Stimulated activated CD4-positive, alpha-beta T cell treated with anti-CD3 and anti-CD28 coated beads, Interleukin-4, amount 100 ng/mL, for 1 hour (primary cell): Measurements from ENCODE around the gene C1orf174.

Experiments used
- DNase-seq: peaks from one replicate; pipeline ENCODE4 v3.0.0-alpha.2; 2020

The C1orf174 gene

GRCh38 chr1:3864884-3865283 is 35.2 kb downstream of the C1orf174 start:
- DNase-seq, result no peak

DNA sequence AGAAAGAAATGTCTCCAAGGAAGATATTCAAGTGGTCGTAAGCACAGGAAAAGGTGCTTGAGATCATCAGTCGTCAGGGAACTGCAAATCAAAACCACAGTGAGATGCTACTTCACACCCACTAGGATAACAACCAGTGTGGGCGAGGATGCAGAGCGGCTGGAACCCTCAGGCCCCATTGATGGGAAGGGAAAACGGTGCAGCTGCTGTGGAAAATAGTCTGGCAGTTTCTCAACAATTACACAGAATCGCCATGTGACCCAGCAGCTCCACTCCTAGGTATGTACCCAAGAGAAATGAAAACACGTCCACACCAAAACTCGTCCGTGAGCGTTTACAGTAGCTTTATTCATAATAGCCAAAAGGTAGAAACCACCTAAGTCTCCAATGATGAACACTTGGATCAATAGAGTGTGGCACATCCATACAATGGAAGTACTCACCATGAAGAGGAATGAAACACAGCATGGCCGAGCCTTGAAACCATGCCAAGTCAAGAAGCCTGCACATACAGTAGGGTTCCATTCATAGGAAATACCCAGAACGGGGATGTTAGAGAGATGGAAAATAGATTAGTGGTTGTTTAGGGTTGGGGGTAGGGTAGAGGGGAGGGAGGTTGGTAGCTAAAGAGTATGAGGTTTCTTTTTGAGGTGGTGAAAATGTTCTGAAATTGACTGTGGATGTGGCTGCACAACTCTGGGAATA is 36.7 kb downstream of the C1orf174 start:
- no peak for DNase-seq

GRCh38 chr1:3858231-3858981 is 41.7 kb downstream of the C1orf174 start:
- no peak for DNase-seq

GRCh38 chr1:3857791-3858129 is 42.3 kb downstream of the C1orf174 start:
- DNase-seq, result no peak

DNA sequence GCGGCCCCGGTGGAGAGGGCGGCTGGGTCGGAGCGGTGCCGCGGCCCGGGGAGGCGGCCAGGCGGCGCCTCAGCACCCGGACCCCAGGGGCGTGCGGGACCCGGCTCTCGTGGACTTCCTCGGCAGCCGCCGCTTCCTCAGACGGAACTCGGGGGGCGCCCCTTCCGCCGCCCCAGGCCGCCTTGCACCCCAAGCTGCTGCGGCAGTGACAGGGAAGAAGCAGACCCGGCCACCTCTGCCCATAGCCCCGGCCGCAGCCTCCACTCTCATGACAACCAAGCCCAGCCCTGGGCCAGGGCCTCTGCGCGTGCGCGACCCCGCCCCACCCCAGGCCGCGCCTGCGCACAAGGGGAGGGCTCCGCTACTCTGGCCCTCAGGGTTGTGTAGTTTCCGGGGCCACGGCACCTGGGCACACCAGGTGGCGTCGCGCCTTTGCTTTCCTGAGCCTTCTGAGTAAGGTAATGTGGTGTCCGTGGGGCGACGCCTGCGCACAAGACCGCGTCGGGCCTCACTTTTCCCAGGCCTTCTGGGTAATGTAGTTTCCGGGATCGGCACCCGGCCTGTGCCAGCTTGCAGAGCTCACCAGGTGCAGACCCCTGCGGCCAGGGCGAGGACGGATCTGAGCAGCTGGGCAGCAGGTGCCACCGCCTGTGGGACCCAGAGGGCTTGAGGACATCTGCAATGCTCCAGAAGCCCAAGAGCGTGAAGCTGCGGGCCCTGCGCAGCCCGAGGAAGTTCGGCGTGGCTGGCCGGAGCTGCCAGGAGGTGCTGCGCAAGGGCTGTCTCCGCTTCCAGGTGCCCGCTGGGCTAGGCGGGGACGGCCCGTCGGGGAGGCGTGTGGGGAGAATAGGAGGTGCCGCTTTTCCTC is 42.9 kb downstream of the C1orf174 start, which contains the start of the genes CEP104 and DFFB:
Gene CEP104, minus strand, starts transcription at position 289 of the 868 bp plus-strand sequence. CDS start 4,804 bp downstream, outside the sequence.
Gene DFFB, plus strand, starts transcription at position 554 of the 868 bp plus-strand sequence. Its CDS starts 128 bp downstream, at position 682.
- peak; percentile 94 for DNase-seq

GRCh38 chr1:3852711-3853485 is 47.2 kb downstream of the C1orf174 start:
- DNase-seq, result no peak

GRCh38 chr1:3852091-3852490 is 48.0 kb downstream of the C1orf174 start:
- DNase-seq, result no peak

DNA sequence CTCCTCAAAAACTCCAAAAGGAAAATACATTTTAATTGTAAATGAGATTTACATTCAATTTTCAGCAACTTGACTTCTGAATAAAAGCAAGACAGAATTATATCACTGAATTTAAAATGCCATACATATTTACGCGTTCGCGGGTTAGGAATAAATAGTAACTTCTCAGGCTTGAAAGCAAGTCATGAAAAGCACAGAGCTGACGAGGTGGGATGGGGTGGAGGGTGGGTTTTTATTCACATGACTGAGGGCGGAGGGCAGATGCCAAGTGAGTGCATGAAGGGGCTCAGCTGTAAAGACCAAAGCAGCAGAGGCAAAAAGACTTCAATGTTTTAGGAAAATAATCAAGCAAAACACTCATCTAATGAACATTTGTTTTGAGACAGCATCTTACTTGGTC is 48.8 kb downstream of the C1orf174 start:
- DNase-seq, result no peak

GRCh38 chr1:3850857-3851256 is 49.2 kb downstream of the C1orf174 start:
- no peak for DNase-seq

DNA sequence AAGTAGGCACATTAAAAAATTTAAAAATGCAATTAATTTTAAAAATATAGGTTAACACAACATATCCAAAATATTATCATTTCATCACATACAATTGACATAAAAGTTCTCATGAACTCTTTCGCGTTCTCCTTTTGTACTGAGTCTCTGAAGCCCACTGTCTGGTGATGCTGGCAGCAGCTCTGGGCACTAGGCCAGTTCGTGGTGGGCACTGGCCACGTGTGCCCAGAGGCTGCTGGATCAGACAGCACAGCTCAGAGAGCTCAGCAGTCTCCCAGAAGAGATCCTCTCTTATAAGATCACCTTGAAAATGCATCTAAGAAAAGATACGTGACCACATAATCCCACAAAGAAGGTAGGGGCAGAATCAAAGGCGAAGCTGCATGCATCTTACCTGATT is 53.0 kb downstream of the C1orf174 start:
- DNase-seq, result no peak

GRCh38 chr1:3846541-3846940 is 53.5 kb downstream of the C1orf174 start:
- DNase-seq, result no peak

- no peak for DNase-seq
These were observed 57.2 kb downstream of the C1orf174 start for GRCh38 chr1:3842912-3843311.

DNA sequence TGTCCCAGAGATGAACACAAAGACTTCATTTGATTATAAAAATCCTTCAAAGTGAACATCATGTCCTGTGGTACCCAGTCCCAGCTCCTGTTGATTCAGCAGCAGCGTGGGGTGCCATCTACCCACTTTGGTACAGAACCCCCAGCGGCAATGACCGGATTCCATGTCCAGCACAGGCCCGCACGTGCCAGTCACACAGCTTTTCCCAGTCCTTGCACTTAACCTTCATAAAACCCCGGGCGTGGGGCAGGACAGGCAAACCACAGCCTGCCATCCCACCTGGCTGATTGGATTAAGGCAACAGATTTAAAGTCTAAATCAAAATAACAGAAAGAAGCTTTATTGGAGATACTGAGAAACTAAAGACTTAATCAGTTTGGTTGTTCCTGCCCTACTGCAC is 58.6 kb downstream of the C1orf174 start:
- no peak for DNase-seq
